ENCODE results near the gene SLIT1. TPM values are rescaled to one million over a fixed set of nuclear protein-coding genes. Genes with fewer than 3 reads are reported as not detected.

Gene SLIT1
- total RNA-seq, 1 donor from 2014 or later = 0.12 TPM

DNA sequence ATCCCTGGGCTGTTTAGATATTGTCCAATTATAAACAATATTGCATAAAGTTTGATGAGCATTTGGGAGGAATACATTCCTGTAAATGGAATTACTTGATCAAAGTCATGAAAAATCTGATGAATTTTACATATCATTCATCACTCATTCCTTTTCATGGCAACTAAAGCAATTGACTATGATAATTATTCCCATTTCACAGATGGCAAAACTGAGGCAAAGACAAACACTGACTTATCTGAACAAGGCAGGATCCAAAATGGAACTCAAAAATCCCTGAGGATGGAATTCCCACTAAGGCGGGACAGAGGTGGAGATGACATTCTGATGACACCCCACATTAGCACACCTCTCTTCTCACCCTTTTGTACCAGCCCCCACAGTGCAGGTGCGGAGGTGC, 17.1 kb downstream of the SLIT1 start:
- DNase-seq (ENCODE audit: low read depth) = no peak
- TF ChIP-seq, protein P1, sequence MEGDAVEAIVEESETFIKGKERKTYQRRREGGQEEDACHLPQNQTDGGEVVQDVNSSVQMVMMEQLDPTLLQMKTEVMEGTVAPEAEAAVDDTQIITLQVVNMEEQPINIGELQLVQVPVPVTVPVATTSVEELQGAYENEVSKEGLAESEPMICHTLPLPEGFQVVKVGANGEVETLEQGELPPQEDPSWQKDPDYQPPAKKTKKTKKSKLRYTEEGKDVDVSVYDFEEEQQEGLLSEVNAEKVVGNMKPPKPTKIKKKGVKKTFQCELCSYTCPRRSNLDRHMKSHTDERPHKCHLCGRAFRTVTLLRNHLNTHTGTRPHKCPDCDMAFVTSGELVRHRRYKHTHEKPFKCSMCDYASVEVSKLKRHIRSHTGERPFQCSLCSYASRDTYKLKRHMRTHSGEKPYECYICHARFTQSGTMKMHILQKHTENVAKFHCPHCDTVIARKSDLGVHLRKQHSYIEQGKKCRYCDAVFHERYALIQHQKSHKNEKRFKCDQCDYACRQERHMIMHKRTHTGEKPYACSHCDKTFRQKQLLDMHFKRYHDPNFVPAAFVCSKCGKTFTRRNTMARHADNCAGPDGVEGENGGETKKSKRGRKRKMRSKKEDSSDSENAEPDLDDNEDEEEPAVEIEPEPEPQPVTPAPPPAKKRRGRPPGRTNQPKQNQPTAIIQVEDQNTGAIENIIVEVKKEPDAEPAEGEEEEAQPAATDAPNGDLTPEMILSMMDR (conservative IDR thresholded peaks at IDR 0.05; ENCODE audit: low read depth, low read length) = no peak
- H3K4me3 ChIP-seq (ENCODE audit: low read depth, low read length) = no peak overlapping the region

DNA sequence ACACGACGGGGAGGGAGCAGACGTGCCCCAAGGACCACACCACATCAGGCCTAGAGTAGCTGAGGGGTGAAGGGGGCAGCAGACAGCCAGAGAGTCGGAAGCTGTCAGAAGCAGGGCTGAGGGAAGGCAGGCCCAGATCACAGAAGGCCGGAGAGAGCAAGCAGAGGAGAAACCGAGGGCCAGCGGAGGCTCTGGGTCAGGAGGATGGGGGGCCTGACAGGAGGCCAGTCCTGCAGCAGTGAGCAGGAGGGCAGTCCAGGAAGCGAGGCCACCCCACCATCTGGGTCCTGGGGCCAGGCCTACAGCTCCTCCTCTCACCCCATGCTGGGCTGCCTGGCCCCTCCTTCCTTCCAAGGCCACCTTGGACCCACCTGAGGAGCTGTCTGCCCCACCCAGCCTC, 20.3 kb downstream of the SLIT1 start:
- TF ChIP-seq, protein P1 (conservative IDR thresholded peaks at IDR 0.05; ENCODE audit: low read depth, low read length) = no peak
- no peak overlapping the region for H3K4me3 ChIP-seq (ENCODE audit: low read depth, low read length)
- DNase-seq (ENCODE audit: low read depth) = no peak

DNA sequence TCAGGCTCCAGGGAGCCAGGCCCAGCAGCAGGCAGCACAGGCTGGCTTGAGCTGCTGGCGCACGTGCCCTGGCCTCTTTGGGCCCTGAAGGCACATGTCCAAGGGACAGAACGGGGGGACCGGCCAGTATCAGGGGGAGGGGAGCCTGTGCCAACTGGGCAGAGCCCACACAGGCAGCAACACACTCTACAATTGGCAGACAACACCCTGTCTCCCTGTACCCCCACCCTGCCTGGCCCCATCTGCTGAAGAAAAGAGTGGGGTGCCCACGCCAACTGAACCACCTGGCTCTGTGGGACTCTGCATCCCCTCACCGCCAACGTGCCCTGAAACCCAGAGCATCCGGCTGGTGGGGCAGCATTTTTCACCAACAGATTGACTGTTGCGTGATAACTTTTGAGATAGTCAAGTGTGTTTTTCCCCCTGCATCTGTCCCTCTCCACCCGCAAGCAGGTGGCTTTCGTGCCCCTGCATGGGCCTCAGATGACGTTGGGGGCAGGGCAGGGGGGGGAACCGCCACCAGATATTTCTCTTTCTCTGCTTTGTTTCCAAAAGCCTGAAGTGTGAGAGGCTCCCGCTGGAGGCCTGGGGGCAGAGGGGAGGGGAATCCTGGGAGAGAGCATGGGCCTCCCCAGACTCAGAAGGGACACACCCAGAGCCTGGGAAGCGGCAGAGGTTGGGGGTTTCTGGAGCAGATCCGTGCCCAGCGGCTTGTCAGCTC, 21.8 kb downstream of the SLIT1 start:
- no peak for DNase-seq (ENCODE audit: low read depth)
- no peak overlapping the region for H3K4me3 ChIP-seq (ENCODE audit: low read depth, low read length)
- TF ChIP-seq, protein P1 (conservative IDR thresholded peaks at IDR 0.05; ENCODE audit: low read depth, low read length) = no peak

DNA sequence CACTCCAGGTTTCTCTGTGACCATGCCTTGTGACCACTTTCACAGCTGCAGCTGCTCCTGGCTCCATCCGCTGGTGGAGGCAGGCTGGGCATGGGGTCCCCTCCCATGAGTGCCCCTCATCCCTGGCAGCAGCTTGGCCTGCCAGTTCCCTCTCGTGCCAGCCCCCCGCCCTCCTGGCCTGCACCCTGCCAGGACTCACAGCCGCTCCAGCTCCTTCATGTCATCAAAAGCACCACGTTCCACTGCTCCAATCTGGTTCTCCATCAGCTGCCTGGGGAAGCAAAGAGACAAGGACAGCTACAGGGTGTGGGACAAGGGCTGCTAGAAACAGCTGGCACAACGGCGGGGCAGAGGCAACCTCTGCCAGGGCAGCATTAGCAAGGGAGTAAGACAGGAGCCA, 22.6 kb downstream of the SLIT1 start:
- TF ChIP-seq, protein P1 (conservative IDR thresholded peaks at IDR 0.05; ENCODE audit: low read depth, low read length) = no peak
- DNase-seq (ENCODE audit: low read depth) = no peak

DNA sequence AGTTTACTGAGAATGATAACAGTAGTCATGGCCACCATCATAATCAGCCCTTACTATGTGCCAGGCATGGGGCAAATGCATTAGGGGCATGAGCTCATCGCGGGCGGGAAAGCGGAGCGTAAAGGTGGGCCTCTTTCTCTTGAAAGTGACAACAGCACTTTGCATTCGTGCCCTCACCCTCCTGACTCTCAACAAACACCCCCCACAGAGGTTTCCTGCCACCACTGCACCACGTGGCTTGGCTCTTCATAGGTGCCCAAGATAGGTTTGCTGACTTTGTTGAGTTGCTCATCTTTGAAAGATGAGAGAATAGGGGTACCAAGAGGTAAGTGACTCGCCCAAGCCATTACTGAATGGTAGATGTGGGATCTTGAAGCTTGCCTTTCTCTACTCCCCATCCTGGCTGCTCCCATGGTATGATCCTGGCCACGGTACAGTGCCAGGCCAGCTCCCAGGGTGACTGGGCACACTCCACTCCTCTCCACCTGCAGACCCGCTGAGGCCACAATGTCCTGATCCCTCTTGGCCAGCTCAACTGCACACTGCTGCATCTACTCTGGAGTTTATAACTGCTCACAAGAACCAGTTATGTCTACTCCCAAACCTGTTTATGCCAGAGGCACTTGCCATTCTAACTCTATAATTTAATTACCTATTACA, 26.0 kb downstream of the SLIT1 start:
- H3K4me3 ChIP-seq (ENCODE audit: low read depth, low read length) = no peak overlapping the region
- DNase-seq (ENCODE audit: low read depth) = no peak

More for the DNA sequence above, 22.6 kb downstream of the SLIT1 start:
- no peak overlapping the region for H3K4me3 ChIP-seq (ENCODE audit: low read depth, low read length)

DNA sequence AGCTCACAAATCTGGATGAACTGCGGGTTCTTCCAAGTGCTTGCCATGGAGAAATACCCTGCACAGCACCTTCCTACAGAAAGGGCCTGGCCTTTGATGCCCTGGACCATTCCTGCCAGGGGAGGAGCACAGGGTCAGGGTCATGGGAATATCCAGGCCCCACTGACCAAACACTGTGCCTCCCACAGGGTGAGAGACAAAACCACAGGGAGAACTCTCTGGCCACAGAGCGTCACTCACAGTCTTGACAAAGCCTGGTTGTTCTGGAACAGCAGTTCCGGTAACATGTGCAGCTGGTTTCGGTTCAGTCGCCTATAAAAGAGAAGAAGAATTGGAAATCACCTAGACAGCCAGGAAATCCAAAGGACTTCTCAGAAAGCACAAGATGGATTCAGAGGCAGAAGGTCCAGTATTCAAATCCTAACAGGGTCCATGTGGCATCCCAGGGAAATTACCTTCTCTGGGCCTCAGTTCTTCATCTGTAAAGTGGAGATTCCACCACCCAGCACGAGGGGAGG, 28.1 kb downstream of the SLIT1 start:
- TF ChIP-seq, protein P1 (conservative IDR thresholded peaks at IDR 0.05; ENCODE audit: low read depth, low read length) = no peak
- no peak for DNase-seq (ENCODE audit: low read depth)
- no peak overlapping the region for H3K4me3 ChIP-seq (ENCODE audit: low read depth, low read length)

More for the DNA sequence above, 26.0 kb downstream of the SLIT1 start:
- TF ChIP-seq, protein P1 (conservative IDR thresholded peaks at IDR 0.05; ENCODE audit: low read depth, low read length) = no peak
